GM12891 (cell line): Measurements from ENCODE around the gene AGRP.
"Not testable (repeated sequence)": the region's sequence is repeated elsewhere in the genome, so short reads cannot be mapped to it uniquely, and the experiment has no call there.

Experiments used
- DNase-seq: peaks from one replicate; pipeline ENCODE4 v3.0.0; 2011; ENCODE audit warnings: low spot score; ENCODE audit not compliant: insufficient read length
- FAIRE-seq: peaks from 2 replicates; lab custom pipeline; 2011; peaks lifted over from hg19 to GRCh38; lab: Jason Lieb, UNC
- PAX5 ChIP-seq: IDR thresholded peaks from 2 replicates; pipeline ENCODE4 v1.6.1; 2011; ENCODE audit warnings: low read length, moderate library complexity, mild to moderate bottlenecking; ENCODE audit not compliant: insufficient read depth, severe bottlenecking
- POLR2A ChIP-seq: IDR thresholded peaks from 2 replicates; pipeline ENCODE4 v1.6.1; 2011; ENCODE audit warnings: low read depth, low read length, control low read depth
- POLR2AphosphoS5 ChIP-seq: IDR thresholded peaks from 2 replicates; pipeline ENCODE4 v1.6.1; 2011; ENCODE audit warnings: low read depth, low read length, control low read depth
- POU2F2 ChIP-seq: IDR thresholded peaks from 2 replicates; pipeline ENCODE4 v1.6.1; 2011; ENCODE audit warnings: low read depth, mild to moderate bottlenecking, control low read depth, low read length, moderate library complexity
- SPI1 ChIP-seq: IDR thresholded peaks from 2 replicates; pipeline ENCODE4 v1.6.1; 2011; ENCODE audit warnings: low read depth, low read length, control low read depth
- TAF1 ChIP-seq: IDR thresholded peaks from 2 replicates; pipeline ENCODE4 v1.6.1; 2011; ENCODE audit warnings: low read depth, low read length, control low read depth

Gene AGRP

DNA sequence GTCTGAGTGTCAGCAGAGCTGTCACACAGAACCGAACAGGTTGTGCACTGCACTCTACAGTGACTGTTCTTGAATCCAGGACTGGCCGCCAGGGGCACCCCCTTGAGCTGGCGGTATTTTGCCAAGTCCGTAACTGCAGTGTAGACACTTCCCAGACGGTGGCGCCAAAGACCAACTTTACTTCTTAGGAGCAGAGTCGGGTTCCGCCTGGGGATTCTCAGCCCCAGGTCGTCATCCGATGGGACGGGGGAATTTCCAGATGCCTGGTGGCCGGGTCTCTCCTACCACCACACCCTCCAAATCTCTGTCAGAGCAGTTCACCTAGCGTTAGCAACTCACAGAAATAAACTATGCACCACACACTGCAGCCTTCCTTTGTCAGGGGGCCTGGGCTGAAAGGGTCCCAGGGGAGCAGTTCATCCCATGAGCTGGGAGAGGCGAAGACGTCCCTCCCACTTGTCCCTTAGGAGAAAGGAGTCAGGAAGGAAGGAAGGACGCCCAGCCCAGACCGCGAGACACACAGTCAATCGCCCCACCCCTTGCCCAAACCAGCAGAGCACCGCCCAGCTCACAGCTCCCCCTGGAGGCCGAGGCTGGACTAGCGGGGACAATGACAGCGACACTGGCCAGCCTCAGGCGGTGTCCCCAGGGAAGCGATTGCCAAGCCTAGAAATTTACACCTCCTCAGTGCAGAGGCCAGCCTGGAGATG, 37.9 kb upstream of the AGRP start:
- TF ChIP-seq POLR2A, result no peak
- peak; percentile 51 for TF ChIP-seq PAX5
- TF ChIP-seq POU2F2, result no peak
- no peak for TF ChIP-seq SPI1
- no peak for TF ChIP-seq POLR2AphosphoS5
- DNase-seq (peak; percentile 80), FAIRE-seq (peak; percentile 90)

DNA sequence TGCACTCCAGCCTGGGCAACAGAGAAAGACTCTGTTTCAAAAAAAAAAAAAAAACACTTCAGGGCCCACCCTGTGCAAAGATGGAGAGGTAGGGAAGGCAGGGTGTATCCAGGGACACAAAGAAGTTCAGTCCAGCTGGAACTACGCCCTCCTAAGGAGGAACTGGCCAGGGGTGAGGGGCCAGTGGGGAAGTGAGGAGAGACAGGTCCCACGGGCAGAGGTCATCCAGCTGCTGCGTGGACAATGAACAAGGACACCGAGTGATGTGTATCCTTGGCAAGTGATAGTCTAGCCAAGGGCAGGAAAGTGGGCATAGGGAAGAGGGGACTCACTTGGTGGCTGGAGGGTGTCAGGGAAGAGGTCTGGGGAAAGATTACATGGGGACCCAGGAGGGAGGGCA, 35.9 kb upstream of the AGRP start:
- FAIRE-seq (no peak), DNase-seq (no peak)
- TF ChIP-seq POLR2AphosphoS5, result no peak
- TF ChIP-seq POLR2A, result no peak
- no peak for TF ChIP-seq TAF1
- no peak for TF ChIP-seq SPI1
- no peak for TF ChIP-seq POU2F2
- TF ChIP-seq PAX5, result no peak

DNA sequence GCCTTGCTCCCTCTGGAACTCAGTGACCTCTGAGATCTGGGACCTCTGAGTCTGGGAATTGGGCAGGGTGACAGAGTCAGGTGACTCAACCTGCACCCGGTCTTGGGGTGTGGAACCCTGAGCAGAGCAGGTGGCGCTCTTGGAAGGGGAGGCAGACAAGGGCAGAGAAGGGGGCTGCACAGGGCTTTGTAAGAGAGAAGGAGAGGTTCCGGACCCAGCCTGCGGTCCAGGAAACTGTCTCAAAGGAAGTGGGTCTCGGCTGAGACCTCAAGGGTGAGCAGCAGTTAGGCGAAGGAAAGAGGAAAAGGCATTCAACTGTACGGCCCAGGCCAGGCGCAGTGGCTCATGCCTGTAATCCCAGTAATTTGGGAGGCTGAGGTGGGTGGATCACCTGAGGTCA, 35.3 kb upstream of the AGRP start:
- FAIRE-seq (peak; percentile 28), DNase-seq (no peak)
- TF ChIP-seq POLR2AphosphoS5 (no peak), PAX5 (no peak), POLR2A (no peak), TAF1 (no peak), POU2F2 (no peak), SPI1 (no peak)

DNA sequence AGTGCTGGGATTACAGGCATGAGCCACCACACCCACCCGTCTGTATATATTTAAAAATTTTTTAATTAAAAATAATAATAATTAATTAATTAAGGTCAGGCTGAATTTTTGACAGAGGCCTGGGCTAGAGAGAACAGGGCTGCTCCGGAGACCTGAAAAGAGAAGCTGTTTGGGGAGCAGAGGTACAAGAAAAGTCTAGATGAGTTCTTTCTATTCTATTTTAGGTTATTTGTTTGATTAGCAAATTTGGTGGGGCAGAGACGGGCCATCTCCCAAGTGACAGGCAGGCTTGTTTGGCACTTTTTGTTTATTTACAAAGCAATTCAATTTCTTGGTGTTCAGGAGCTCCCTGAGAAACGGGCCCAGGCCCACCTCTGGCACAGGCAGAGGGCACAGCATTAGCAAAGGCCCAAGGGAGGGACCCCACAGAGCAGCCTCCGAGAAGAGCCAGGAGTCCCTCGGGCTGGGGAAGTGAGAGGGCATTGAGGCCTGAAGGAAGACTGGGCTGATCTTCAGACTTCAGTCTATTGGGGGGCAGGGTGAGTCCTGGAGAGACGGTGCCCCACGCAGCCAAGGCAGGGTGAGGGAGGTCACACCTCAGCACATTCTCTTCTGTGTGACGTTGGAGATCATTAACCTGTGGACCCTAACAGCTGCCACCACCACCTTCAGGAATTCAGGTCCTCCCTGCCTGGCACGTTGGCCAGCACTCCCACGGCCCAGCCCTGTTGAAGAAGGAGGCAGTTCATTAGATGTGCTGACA, 34.5 kb upstream of the AGRP start:
- FAIRE-seq (peak; percentile 86), DNase-seq (no peak)
- TF ChIP-seq POLR2AphosphoS5 (no peak), SPI1 (peak; percentile 96)

DNA sequence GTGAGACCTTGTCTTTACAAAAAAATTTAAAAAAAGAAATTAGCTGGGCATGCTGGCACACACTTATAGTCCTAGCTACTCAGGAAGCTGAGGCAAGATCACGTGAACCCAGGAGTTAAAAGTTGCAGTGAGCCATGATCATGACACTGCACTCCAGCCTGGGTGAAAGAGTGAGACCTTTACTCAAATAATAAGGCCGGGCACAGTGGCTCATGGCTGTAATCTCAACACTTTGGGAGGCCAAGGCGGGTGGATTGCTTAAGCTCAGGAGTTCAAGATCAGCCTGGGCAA, 33.8 kb upstream of the AGRP start:
- DNase-seq, result no peak
- FAIRE-seq, result no peak
- TF ChIP-seq PAX5 (no peak), SPI1 (no peak), POLR2AphosphoS5 (no peak), POU2F2 (no peak), POLR2A (no peak), TAF1 (no peak)

DNA sequence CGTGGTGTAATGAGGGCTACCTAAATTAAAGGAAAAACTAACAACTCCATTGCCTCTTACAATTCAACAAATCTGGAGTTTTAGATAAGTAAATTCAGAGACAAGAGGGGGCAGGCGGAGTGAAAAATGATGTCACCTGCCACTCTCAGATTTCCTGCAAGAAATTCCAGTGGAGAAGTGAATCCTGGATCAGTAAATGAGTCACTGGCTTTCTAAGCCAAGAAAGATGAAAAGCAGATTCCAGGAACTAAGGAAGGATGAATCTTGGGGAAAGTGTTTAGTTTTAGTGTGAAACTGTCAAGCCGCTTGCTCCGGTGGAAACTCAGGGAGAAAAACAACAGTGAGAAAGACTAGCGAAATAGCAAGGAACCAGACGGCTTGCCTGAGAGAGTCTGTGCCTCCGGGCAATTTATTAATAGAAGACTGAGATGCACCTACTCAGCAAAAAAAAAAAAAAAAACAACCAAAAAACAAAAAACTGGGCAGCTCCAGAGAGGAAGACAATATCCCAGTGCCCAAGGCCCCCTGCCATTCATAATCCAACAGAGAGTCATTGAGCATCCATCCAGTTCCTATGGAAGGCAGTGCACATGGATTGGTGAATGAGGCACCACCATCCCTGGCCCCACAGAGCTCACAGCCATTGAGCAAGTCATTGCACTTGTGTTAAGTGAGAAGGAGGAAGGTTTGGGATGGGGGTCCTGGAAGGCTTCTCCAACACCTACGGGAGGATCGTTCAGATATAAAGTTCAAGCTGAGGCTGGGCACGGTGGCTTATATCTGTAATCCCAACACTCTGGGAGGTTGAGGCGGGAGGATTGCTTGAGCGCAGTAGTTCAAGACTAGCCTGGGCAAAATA, 33.2 kb upstream of the AGRP start:
- DNase-seq (no peak), FAIRE-seq (no peak)
- TF ChIP-seq PAX5, result no peak
- TF ChIP-seq POLR2A, result no peak
- TF ChIP-seq TAF1, result no peak
- TF ChIP-seq POLR2AphosphoS5, result no peak
- no peak for TF ChIP-seq SPI1
- TF ChIP-seq POU2F2, result no peak

DNA sequence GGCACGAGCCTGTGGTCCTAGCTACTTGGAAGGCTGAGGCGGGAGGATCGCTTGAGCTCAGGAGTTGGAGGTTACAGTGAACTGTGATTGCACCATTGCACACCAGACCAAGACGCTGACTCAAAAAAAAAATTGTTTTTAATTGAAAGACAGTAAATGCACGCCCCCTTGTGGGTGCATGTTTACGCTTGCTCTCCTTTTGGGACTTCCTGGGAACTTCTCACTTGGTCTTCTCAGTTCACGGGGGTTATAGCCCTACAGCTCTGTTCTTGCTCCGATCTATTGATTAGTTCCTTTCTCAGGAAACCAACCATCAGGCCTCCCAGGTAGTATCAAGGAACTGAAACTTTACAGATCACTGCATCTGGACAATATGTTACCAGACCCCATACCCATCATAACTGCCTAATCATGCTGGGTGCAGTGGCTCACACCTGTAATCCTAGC, 31.1 kb upstream of the AGRP start:
- TF ChIP-seq POLR2AphosphoS5, result no peak
- TF ChIP-seq POLR2A, result no peak
- TF ChIP-seq SPI1, result peak; percentile 77
- FAIRE-seq (peak; percentile 82), DNase-seq (peak; percentile 47)

DNA sequence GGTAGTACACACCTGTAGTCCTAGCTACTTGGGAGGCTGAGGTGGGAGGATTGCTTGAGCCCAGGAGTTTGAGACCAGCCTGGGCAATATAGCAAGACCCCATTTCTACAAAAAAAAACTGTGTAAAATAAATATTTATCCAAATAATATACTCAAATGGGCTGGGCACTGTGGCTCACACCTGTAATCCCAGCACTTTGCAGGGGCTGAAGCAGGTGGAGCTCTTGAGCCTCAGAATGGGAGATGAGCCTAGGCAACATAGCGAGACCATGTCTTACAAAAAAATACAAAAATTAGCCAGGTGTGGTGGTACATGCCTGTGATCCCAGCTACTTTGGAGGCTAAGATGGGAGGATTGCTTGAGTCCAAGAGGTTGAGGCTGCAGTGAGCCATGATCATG, 30.5 kb upstream of the AGRP start:
- FAIRE-seq, DNase-seq: not testable (repeated sequence)

DNA sequence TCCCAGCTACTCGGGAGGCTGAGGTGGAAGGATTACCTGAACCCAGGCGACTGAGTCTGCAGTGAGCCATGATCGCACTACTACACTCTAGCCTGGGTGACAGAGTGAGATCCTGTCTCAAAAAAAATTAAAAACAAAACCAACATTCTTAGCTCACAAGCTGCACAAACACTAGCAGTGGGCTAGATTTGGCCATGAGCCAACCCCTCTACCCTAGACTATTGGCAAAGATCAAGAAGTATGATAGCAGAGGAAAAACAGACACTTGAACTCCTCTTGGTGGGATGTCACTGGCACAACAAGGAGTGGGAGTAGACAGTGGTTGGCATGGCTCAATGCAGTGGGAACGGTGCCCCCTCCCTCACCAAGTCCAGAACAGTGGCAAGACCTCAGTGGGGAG, 25.7 kb upstream of the AGRP start:
- no peak for TF ChIP-seq PAX5
- TF ChIP-seq POLR2AphosphoS5, result no peak
- no peak for TF ChIP-seq POU2F2
- TF ChIP-seq POLR2A, result no peak
- no peak for TF ChIP-seq SPI1
- no peak for TF ChIP-seq TAF1
- no peak for FAIRE-seq
- DNase-seq, result no peak

DNA sequence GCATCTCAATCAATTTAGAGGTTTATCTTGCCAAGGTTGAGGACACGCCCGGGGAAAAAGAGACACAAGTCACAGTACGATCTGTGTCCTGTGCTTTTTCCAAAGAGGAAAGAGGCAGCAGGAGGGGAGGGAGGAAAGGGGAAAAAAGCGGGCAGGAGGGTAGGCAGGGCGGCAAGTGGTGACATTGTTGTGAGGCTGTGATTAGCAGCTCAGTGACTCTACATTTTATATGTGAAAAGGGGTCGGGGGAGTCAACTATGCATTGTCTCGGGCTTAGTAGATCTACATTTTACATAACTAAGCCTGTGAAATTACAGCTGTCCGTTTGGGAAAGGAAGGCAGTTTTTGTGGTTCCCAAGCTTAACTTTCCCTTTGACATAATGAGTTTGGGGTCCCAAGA, 23.1 kb upstream of the AGRP start:
- no peak for TF ChIP-seq POLR2AphosphoS5
- TF ChIP-seq TAF1, result no peak
- DNase-seq (no peak), FAIRE-seq (no peak)
